H9 (cell line): ENCODE data around the gene TIAM1. TPM values are rescaled to one million over a fixed set of nuclear protein-coding genes. Genes with fewer than 3 reads are reported as not detected.

Experiments
- DNase-seq: peaks from one replicate; pipeline ENCODE4 v3.0.0-alpha.2; 2017
- H2AFZ ChIP-seq: one replicate; pipeline ENCODE4 v1.6.1; 2013; ENCODE audit warnings: mild to moderate bottlenecking, low read length, control low read depth, moderate library complexity
- H2AK5ac ChIP-seq: 2 replicates; pipeline ENCODE4 v1.6.1; 2013; ENCODE audit warnings: low read length, control low read depth, mixed read lengths; ENCODE audit not compliant: insufficient read length
- H2BK120ac ChIP-seq: one replicate; pipeline ENCODE4 v1.6.1; 2013; ENCODE audit warnings: low read depth, mild to moderate bottlenecking, low read length, control low read depth, inconsistent platforms; ENCODE audit not compliant: poor library complexity, severe bottlenecking
- H2BK12ac ChIP-seq: 2 replicates; pipeline ENCODE4 v1.6.1; 2013; ENCODE audit warnings: low read length, control low read depth, mixed read lengths, low read depth; ENCODE audit not compliant: insufficient read length
- H2BK15ac ChIP-seq: 2 replicates; pipeline ENCODE4 v1.6.1; 2013; ENCODE audit warnings: low read depth, low read length, control low read depth
- H2BK20ac ChIP-seq: one replicate; pipeline ENCODE4 v1.6.1; 2013; ENCODE audit warnings: low read depth, mild to moderate bottlenecking, low read length, control low read depth, inconsistent platforms; ENCODE audit not compliant: poor library complexity, severe bottlenecking
- H2BK5ac ChIP-seq: 2 replicates; pipeline ENCODE4 v1.6.1; 2013; ENCODE audit warnings: low read length, control low read depth, mixed read lengths; ENCODE audit not compliant: insufficient read length
- H3K14ac ChIP-seq: 2 replicates; pipeline ENCODE4 v1.6.1; 2013; ENCODE audit warnings: low read length, control low read depth; ENCODE audit not compliant: insufficient read depth
- H3K18ac ChIP-seq: 2 replicates; pipeline ENCODE4 v1.6.1; 2013; ENCODE audit warnings: low read depth, mild to moderate bottlenecking, mixed read lengths, low read length, control low read depth; ENCODE audit not compliant: insufficient read length
- H3K23ac ChIP-seq: 2 replicates; pipeline ENCODE4 v1.6.1; 2013; ENCODE audit warnings: low read length, control low read depth, mixed read lengths, low read depth; ENCODE audit not compliant: insufficient read length
- H3K23me2 ChIP-seq: 2 replicates; pipeline ENCODE4 v1.6.1; 2013; ENCODE audit warnings: low read depth, mild to moderate bottlenecking, mixed read lengths, low read length, control low read depth; ENCODE audit not compliant: insufficient read length, poor library complexity, severe bottlenecking
- H3K27ac ChIP-seq: 2 replicates; pipeline ENCODE4 v1.5.1; 2013; ENCODE audit warnings: low read length, control low read depth, mixed read lengths, low read depth; ENCODE audit not compliant: insufficient read length
- H3K27me3 ChIP-seq: 2 replicates; pipeline ENCODE4 v1.6.1; 2013; ENCODE audit warnings: low read length, control low read depth, inconsistent platforms; ENCODE audit not compliant: insufficient read depth
- H3K4ac ChIP-seq: 2 replicates; pipeline ENCODE4 v1.6.1; 2013; ENCODE audit warnings: low read depth, mild to moderate bottlenecking, control low read depth, inconsistent platforms, low read length, moderate library complexity
- H3K4me1 ChIP-seq: 2 replicates; pipeline ENCODE4 v1.6.1; 2013; ENCODE audit warnings: low read length, control low read depth, inconsistent platforms; ENCODE audit not compliant: insufficient read depth
- H3K4me2 ChIP-seq: 2 replicates; pipeline ENCODE4 v1.6.1; 2013; ENCODE audit warnings: low read length, control low read depth, mixed read lengths; ENCODE audit not compliant: insufficient read length, insufficient read depth
- H3K56ac ChIP-seq: 2 replicates; pipeline ENCODE4 v1.6.1; 2013; ENCODE audit warnings: low read depth, mild to moderate bottlenecking, mixed read lengths, low read length, control low read depth; ENCODE audit not compliant: insufficient read length
- H3K79me1 ChIP-seq: 2 replicates; pipeline ENCODE4 v1.6.1; 2013; ENCODE audit warnings: low read depth, mild to moderate bottlenecking, moderate library complexity, low read length, control low read depth, inconsistent platforms; ENCODE audit not compliant: insufficient read depth, poor library complexity, severe bottlenecking
- H3K79me2 ChIP-seq: 2 replicates; pipeline ENCODE4 v1.6.1; 2013; ENCODE audit warnings: low read length, control low read depth, inconsistent platforms; ENCODE audit not compliant: insufficient read depth
- H3K9ac ChIP-seq: 2 replicates; pipeline ENCODE4 v1.6.1; 2013; ENCODE audit warnings: low read length, control low read depth, mixed read lengths; ENCODE audit not compliant: insufficient read length; ENCODE audit errors: extremely low read depth
- H3K9me3 ChIP-seq: one replicate; pipeline ENCODE4 v1.6.1; 2013; ENCODE audit warnings: low read depth, low read length, inconsistent platforms; ENCODE audit not compliant: control insufficient read depth
- H3T11ph ChIP-seq: one replicate; pipeline ENCODE4 v1.6.1; 2013; ENCODE audit warnings: mild to moderate bottlenecking, low read length, control low read depth, inconsistent platforms
- H4K20me1 ChIP-seq: one replicate; pipeline ENCODE4 v1.6.1; 2013; ENCODE audit not compliant: control insufficient read depth, insufficient read length, insufficient read depth
- H4K5ac ChIP-seq: 2 replicates; pipeline ENCODE4 v1.6.1; 2013; ENCODE audit warnings: low read depth, mild to moderate bottlenecking, mixed read lengths, low read length, control low read depth; ENCODE audit not compliant: insufficient read length
- H4K8ac ChIP-seq: replicated peaks from 2 replicates; pipeline ENCODE4 v1.6.1; 2013; ENCODE audit warnings: low read length, control low read depth, mixed read lengths, low read depth; ENCODE audit not compliant: insufficient read length
- H4K91ac ChIP-seq: 2 replicates; pipeline ENCODE4 v1.6.1; 2013; ENCODE audit warnings: low read depth, mild to moderate bottlenecking, moderate library complexity, mixed read lengths, low read length, control low read depth; ENCODE audit not compliant: insufficient read length
- H3K27ac Mint-ChIP-seq, 3 experiments: 2 replicates in 2 of 3; 3 replicates in 1 of 3; pipeline ENCODE4 v1.8.0; 2020 to 2021; ENCODE audit warnings: mixed read lengths in 3 of 3, mild to moderate bottlenecking in 1 of 3, moderate library complexity in 1 of 3
- H3K27me3 Mint-ChIP-seq: 2 replicates; pipeline ENCODE4 v1.8.0; 2021; ENCODE audit warnings: low read depth, mild to moderate bottlenecking, moderate library complexity, mixed read lengths
- H3K36me3 Mint-ChIP-seq, 3 experiments: 2 replicates in 2 of 3; 3 replicates in 1 of 3; pipeline ENCODE4 v1.8.0; 2020 to 2021; ENCODE audit warnings: low read depth in 3 of 3, mixed read lengths in 3 of 3; ENCODE audit not compliant: insufficient read depth in 1 of 3
- H3K4me1 Mint-ChIP-seq, 2 experiments: 2 replicates each; pipeline ENCODE4 v1.8.0; 2020; ENCODE audit warnings: mixed read lengths in 2 of 2
- H3K4me3 Mint-ChIP-seq, 2 experiments: 2 replicates in 1 of 2; 3 replicates in 1 of 2; pipeline ENCODE4 v1.8.0; 2020 to 2021; ENCODE audit warnings: mild to moderate bottlenecking in 2 of 2, mixed read lengths in 2 of 2, moderate library complexity in 1 of 2
- H3K9me3 Mint-ChIP-seq, 2 experiments: 2 replicates in 1 of 2; 3 replicates in 1 of 2; pipeline ENCODE4 v1.8.0; 2020; ENCODE audit warnings: mild to moderate bottlenecking in 2 of 2, mixed read lengths in 2 of 2, moderate library complexity in 1 of 2
- CTCF ChIP-seq: fragments of 200-600 bp; sonication (generic); conservative IDR thresholded peaks from 3 replicates; pipeline ENCODE4 v1.8.0; 2021; ENCODE audit warnings: antibody characterized with exemption, mild to moderate bottlenecking
- WGBS: extraction: QIAGEN DNeasy Blood & Tissue Kit; methylation state at CpG from one replicate; pipeline ENCODE4 v1.1.7; 2013; ENCODE audit warnings: missing lambda C conversion rate, low lambda C conversion rate, mixed read lengths; ENCODE audit not compliant: insufficient read length; ENCODE audit errors: extremely low coverage; 5-methylcytosine and 5-hydroxymethylcytosine counted together
- total RNA-seq: library from RNA; stranded (reverse); gene quantifications from 2 replicates; pipeline ENCODE4 v1.2.1, GENCODE V29; 2021

The TIAM1 gene
- total RNA-seq, 1 experiment from 2014 or later = 23.1 TPM

- no peak overlapping the region for H3K4me2 ChIP-seq
- H2BK15ac ChIP-seq = no peak overlapping the region
- Mint-ChIP-seq H3K27ac (no peak overlapping the region; a peak in 1 of 7 replicates), H3K27me3 (peaks cover 6% of the 10 kb centered on the region), H3K36me3 (peaks cover 0 to under 1% (median 0%) of the 10 kb centered on the region in 3 experiments; a peak in 2 of 7 replicates), H3K4me3 (no peak overlapping the region), H3K4me1 (peaks cover 11% of the 10 kb centered on the region in 2 experiments), H3K9me3 (peaks cover 0 to 2% of the 10 kb centered on the region in 2 experiments; a peak in 1 of 5 replicates)
- no peak overlapping the region for H4K5ac ChIP-seq
- H3K27ac ChIP-seq = no peak overlapping the region
- no peaks in the 10 kb centered on the region for H3K9me3 ChIP-seq
- no peak overlapping the region for H2AK5ac ChIP-seq
- H3K9ac ChIP-seq = no peak overlapping the region
- H4K20me1 ChIP-seq = no peaks in the 10 kb centered on the region
- no peaks in the 10 kb centered on the region for H3K23me2 ChIP-seq
- DNase-seq = no peak
- no peaks in the 10 kb centered on the region for H3K79me1 ChIP-seq
- no CpG with 5 or more reads among the region's 14 CpGs for WGBS
- TF ChIP-seq CTCF = no peak
- H2BK20ac ChIP-seq = no peak overlapping the region
- no peak overlapping the region for H3K14ac ChIP-seq
- H4K8ac ChIP-seq = no peak overlapping the region
- H3K4ac ChIP-seq = no peak overlapping the region
- H3K56ac ChIP-seq = no peak overlapping the region
- H3K4me1 ChIP-seq = peaks cover 2% of the 10 kb centered on the region; the same call in 1 of the 2 replicates
- no peaks in the 10 kb centered on the region for H3K27me3 ChIP-seq
- H2BK5ac ChIP-seq = no peak overlapping the region
- H3K79me2 ChIP-seq = no peaks in the 10 kb centered on the region
- no peak overlapping the region for H3T11ph ChIP-seq
- no peak overlapping the region for H2BK12ac ChIP-seq
- H3K18ac ChIP-seq = no peak overlapping the region
- no peak overlapping the region for H2BK120ac ChIP-seq
- H4K91ac ChIP-seq = no peak overlapping the region
- H3K23ac ChIP-seq = no peak overlapping the region
- no peak overlapping the region for H2AFZ ChIP-seq
These were observed 244.9 kb downstream of the TIAM1 start for GRCh38 chr21:31099122-31099521.
